ENCODE data around the gene BORCS5.
"Not testable (repeated sequence)": the region's sequence is repeated elsewhere in the genome, so short reads cannot be mapped to it uniquely, and the experiment has no call there.

The BORCS5 gene

DNA sequence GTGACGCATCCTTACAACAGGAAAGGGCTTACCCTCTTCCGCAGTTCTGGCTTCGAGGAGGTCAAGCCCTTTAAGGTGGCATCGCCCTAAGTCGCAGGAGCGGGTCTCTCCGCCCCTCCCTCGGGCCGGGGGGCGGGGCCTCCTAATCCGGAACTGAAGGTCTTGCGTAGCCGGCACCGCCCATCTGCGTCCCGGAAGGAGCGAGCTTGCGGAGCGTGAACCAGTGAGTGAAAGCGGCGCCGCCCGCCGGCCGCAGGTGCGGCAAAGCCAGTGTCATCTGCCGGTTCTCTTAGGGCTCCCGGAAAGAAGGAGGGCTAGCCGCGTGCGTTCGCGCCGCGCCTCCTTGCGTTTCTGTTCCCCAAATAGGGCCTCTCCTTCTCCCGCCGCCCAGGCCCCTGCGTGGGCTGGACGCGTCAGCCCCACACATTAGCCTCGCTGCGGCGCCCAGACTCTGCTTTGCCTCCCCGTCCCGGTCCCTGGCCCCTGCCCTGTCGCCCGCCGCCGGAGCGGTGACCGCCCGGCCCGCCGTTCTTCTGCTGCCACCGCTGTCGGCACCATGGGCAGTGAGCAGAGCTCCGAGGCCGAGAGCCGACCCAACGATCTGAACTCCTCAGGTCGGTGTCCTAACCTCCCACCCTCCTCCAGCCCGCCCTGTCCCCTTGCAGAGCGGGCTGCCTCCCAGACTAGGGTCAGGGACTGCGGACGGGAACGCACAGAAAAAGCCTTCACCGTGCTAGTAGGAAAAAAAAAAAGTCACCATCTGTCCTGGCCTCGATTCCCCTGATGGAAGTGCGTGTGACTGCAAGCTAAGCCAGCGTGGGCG lies at the start of gene BORCS5:
TSS of gene BORCS5 (plus strand) at position 183 of the 823 bp plus-strand sequence. CDS start at position 557, 374 bp downstream.
- H3K4me3 ChIP-seq (ENCODE audit: insufficient read length, low read depth) = peak within 1 kb of the TSS; percentile 93
- peak; percentile 100 for DNase-seq (ENCODE audit: low read depth, low spot score)
- H3K36me3 ChIP-seq (ENCODE audit: insufficient read depth, insufficient read length, low read length) = no peaks in the 10 kb centered on the region
- H3K4me1 ChIP-seq (ENCODE audit: insufficient read depth, insufficient read length) = no peaks in the 10 kb centered on the region
- H3K27me3 ChIP-seq (ENCODE audit: insufficient read depth, insufficient read length) = no peaks in the 10 kb centered on the region
- H3K9me3 ChIP-seq (ENCODE audit: insufficient read depth, low read length) = no peaks in the 10 kb centered on the region
- no peak for TF ChIP-seq ZNF274 (IDR thresholded peaks at IDR 0.05; ENCODE audit: low read depth, low read length)
- TF ChIP-seq SUZ12 (IDR thresholded peaks at IDR 0.05; ENCODE audit: extremely low read depth, insufficient read depth, insufficient read length) = no peak
- no peak for TF ChIP-seq YY1 (IDR thresholded peaks at IDR 0.05; ENCODE audit: insufficient read depth, insufficient read length)
- H3K9ac ChIP-seq (ENCODE audit: insufficient read length, low read depth) = peak within 1 kb of the TSS; percentile 98

DNA sequence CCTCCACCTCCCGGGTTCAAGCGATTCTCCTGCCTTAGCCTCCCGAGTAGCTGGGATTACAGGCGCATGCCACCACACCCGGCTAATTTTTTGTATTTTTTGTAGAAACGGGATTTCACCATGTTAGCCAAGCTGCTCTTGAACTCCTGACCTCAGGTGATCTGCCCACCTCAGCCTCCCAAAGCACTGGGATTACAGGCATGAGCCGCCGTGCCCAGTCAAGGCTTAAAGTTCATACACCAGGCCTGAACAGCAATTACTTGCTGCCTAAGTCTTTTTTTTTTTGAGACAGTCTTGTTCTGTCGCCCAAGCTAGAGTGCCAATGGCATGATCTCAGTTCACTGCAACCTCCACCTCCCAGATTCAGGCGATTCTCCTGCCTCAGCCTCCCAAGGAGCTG lies 46.2 kb upstream of the BORCS5 start:
- H3K4me3 ChIP-seq (ENCODE audit: insufficient read length, low read depth); H3K27me3 ChIP-seq (ENCODE audit: insufficient read depth, insufficient read length): not testable (repeated sequence)

DNA sequence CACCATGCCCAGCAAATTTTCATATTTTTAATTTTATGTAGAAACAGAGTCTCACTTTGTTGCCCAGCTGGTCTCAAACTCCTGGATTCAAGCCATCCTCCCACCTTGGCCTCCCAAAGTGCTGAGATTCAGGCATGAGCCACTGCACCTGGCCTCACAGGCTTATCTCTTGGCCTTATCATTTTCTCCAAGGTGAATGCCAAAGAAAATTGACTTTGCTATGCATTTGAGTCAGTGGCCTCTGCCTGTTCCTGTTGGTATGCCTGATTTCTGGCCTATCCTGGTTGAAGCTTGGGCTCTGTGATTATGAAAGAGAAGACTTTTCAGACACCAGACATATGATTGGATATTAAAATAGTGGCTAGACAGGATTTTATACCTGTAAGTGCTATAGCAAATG lies 41.0 kb upstream of the BORCS5 start:
- TF ChIP-seq SUZ12 (IDR thresholded peaks at IDR 0.05; ENCODE audit: extremely low read depth, insufficient read depth, insufficient read length) (no peak), YY1 (IDR thresholded peaks at IDR 0.05; ENCODE audit: insufficient read depth, insufficient read length) (no peak), ZNF274 (IDR thresholded peaks at IDR 0.05; ENCODE audit: low read depth, low read length) (no peak)
- Histone ChIP-seq H3K27me3 (ENCODE audit: insufficient read depth, insufficient read length) (no peaks in the 10 kb centered on the region), H3K36me3 (ENCODE audit: insufficient read depth, insufficient read length, low read length) (no peaks in the 10 kb centered on the region)

More for the DNA sequence above, 46.2 kb upstream of the BORCS5 start:
- H3K9me3 ChIP-seq (ENCODE audit: insufficient read depth, low read length); H3K36me3 ChIP-seq (ENCODE audit: insufficient read depth, insufficient read length, low read length); H3K9ac ChIP-seq (ENCODE audit: insufficient read length, low read depth); DNase-seq (ENCODE audit: low read depth, low spot score); H3K4me1 ChIP-seq (ENCODE audit: insufficient read depth, insufficient read length): not testable (repeated sequence)

DNA sequence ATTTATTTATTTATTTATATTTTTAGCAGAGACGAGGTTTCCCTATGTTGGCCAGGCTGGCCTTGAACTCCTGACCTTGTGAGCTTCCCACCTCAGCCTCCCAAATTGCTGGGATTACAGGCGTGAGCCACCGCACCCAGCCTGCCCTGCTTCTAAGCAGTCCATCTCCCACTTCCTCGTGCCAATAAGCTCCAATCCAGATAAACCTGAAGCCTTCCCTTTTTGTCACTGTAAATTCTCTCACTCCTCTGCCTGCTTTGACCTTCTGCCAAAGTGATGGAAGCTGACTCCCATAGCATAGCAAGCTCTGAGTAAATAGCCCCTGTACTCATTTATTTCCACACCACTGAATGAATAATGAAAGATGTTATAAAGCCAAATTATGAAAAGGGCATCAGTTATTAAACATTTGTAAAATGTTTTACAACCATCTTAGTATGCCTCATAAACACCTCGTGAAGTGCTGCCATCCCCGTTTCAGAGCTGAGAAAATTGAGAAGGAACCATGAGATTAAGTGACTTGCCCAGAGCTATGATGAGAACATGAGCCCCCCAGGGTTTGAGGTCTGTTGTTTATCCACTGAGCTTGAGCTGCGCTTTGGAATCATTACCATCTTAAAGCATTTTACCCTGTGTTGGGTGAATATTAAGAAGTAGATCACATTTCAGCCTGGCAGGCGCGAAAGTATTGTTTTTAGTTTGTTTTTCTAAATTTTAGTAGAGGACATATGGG lies 37.3 kb upstream of the BORCS5 start:
- DNase-seq (ENCODE audit: low read depth, low spot score) = peak; percentile 80
- peak overlapping the region; percentile 45 for H3K9ac ChIP-seq (ENCODE audit: insufficient read length, low read depth)
- H3K4me1 ChIP-seq (ENCODE audit: insufficient read depth, insufficient read length) = peaks cover 8% of the 10 kb centered on the region
- TF ChIP-seq ZNF274 (IDR thresholded peaks at IDR 0.05; ENCODE audit: low read depth, low read length) (no peak), YY1 (IDR thresholded peaks at IDR 0.05; ENCODE audit: insufficient read depth, insufficient read length) (no peak), SUZ12 (IDR thresholded peaks at IDR 0.05; ENCODE audit: extremely low read depth, insufficient read depth, insufficient read length) (no peak)
- no peaks in the 10 kb centered on the region for H3K36me3 ChIP-seq (ENCODE audit: insufficient read depth, insufficient read length, low read length)
- H3K27me3 ChIP-seq (ENCODE audit: insufficient read depth, insufficient read length) = no peaks in the 10 kb centered on the region
- H3K4me3 ChIP-seq (ENCODE audit: insufficient read length, low read depth) = no peak overlapping the region
- peaks cover 17% of the 10 kb centered on the region; the same call in 1 of the 2 replicates for H3K9me3 ChIP-seq (ENCODE audit: insufficient read depth, low read length)

More for the DNA sequence above, 41.0 kb upstream of the BORCS5 start:
- Histone ChIP-seq H3K9me3 (ENCODE audit: insufficient read depth, low read length) (no peaks in the 10 kb centered on the region), H3K4me3 (ENCODE audit: insufficient read length, low read depth) (no peak overlapping the region), H3K9ac (ENCODE audit: insufficient read length, low read depth) (no peak overlapping the region), H3K4me1 (ENCODE audit: insufficient read depth, insufficient read length) (peaks cover 8% of the 10 kb centered on the region)
- DNase-seq (ENCODE audit: low read depth, low spot score) = no peak

- no peak for DNase-seq (ENCODE audit: low read depth, low spot score)
- no peaks in the 10 kb centered on the region for H3K36me3 ChIP-seq (ENCODE audit: insufficient read depth, insufficient read length, low read length)
- H3K27me3 ChIP-seq (ENCODE audit: insufficient read depth, insufficient read length) = no peaks in the 10 kb centered on the region
- no peak overlapping the region for H3K9ac ChIP-seq (ENCODE audit: insufficient read length, low read depth)
- peaks cover 6% of the 10 kb centered on the region for H3K4me1 ChIP-seq (ENCODE audit: insufficient read depth, insufficient read length)
- TF ChIP-seq ZNF274 (IDR thresholded peaks at IDR 0.05; ENCODE audit: low read depth, low read length) = no peak
- no peak for TF ChIP-seq YY1 (IDR thresholded peaks at IDR 0.05; ENCODE audit: insufficient read depth, insufficient read length)
- TF ChIP-seq SUZ12 (IDR thresholded peaks at IDR 0.05; ENCODE audit: extremely low read depth, insufficient read depth, insufficient read length) = no peak
- H3K9me3 ChIP-seq (ENCODE audit: insufficient read depth, low read length) = peaks cover 17% of the 10 kb centered on the region; the same call in 1 of the 2 replicates
- H3K4me3 ChIP-seq (ENCODE audit: insufficient read length, low read depth) = no peak overlapping the region
Observed at GRCh38 chr12:12323118-12323517, 33.8 kb upstream of the BORCS5 start.

GRCh38 chr12:12323591-12323990 lies 33.3 kb upstream of the BORCS5 start:
- TF ChIP-seq SUZ12 (IDR thresholded peaks at IDR 0.05; ENCODE audit: extremely low read depth, insufficient read depth, insufficient read length) (no peak), YY1 (IDR thresholded peaks at IDR 0.05; ENCODE audit: insufficient read depth, insufficient read length) (no peak), ZNF274 (IDR thresholded peaks at IDR 0.05; ENCODE audit: low read depth, low read length) (no peak)
- Histone ChIP-seq H3K9me3 (ENCODE audit: insufficient read depth, low read length) (peaks cover 17% of the 10 kb centered on the region; the same call in 1 of the 2 replicates), H3K9ac (ENCODE audit: insufficient read length, low read depth) (no peak overlapping the region), H3K36me3 (ENCODE audit: insufficient read depth, insufficient read length, low read length) (no peaks in the 10 kb centered on the region), H3K27me3 (ENCODE audit: insufficient read depth, insufficient read length) (no peaks in the 10 kb centered on the region), H3K4me1 (ENCODE audit: insufficient read depth, insufficient read length) (peaks cover 6% of the 10 kb centered on the region), H3K4me3 (ENCODE audit: insufficient read length, low read depth) (no peak overlapping the region)
- DNase-seq (ENCODE audit: low read depth, low spot score) = no peak

GRCh38 chr12:12326262-12326661 lies 30.6 kb upstream of the BORCS5 start:
- H3K4me1 ChIP-seq (ENCODE audit: insufficient read depth, insufficient read length) = peaks cover 2% of the 10 kb centered on the region
- peaks cover 16% of the 10 kb centered on the region; the same call in 1 of the 2 replicates for H3K9me3 ChIP-seq (ENCODE audit: insufficient read depth, low read length)
- no peak for TF ChIP-seq YY1 (IDR thresholded peaks at IDR 0.05; ENCODE audit: insufficient read depth, insufficient read length)
- no peak for TF ChIP-seq SUZ12 (IDR thresholded peaks at IDR 0.05; ENCODE audit: extremely low read depth, insufficient read depth, insufficient read length)
- no peak for TF ChIP-seq ZNF274 (IDR thresholded peaks at IDR 0.05; ENCODE audit: low read depth, low read length)
- no peaks in the 10 kb centered on the region for H3K36me3 ChIP-seq (ENCODE audit: insufficient read depth, insufficient read length, low read length)
- DNase-seq (ENCODE audit: low read depth, low spot score) = no peak
- no peaks in the 10 kb centered on the region for H3K27me3 ChIP-seq (ENCODE audit: insufficient read depth, insufficient read length)
- H3K9ac ChIP-seq (ENCODE audit: insufficient read length, low read depth) = no peak overlapping the region
- H3K4me3 ChIP-seq (ENCODE audit: insufficient read length, low read depth) = no peak overlapping the region

Data from NT2/D1 (cell line).